ENCODE results near the gene SLC49A3. TPM values are rescaled to one million over a fixed set of nuclear protein-coding genes. Genes with fewer than 3 reads are reported as not detected.

The SLC49A3 gene
- polyA plus RNA-seq, 1 donor from 2014 or later: not detected

- Histone ChIP-seq H3K27ac (ENCODE audit: low read length) (no peak overlapping the region), H3K4me3 (ENCODE audit: low read length) (no peak overlapping the region), H3K27me3 (ENCODE audit: insufficient read depth, low read depth, low read length) (no peaks in the 10 kb centered on the region), H3F3A (ENCODE audit: insufficient read depth, low read length, poor library complexity, severe bottlenecking) (no peaks in the 10 kb centered on the region), H3K79me2 (replicated peaks; ENCODE audit: insufficient read depth, low read length) (no peaks in the 10 kb centered on the region), H3K9ac (ENCODE audit: low read length) (no peak overlapping the region), H3K4me2 (ENCODE audit: low read length) (no peak overlapping the region), H3K9me3 (ENCODE audit: low read length) (no peaks in the 10 kb centered on the region), H3K36me3 (ENCODE audit: insufficient read depth, low read length) (no peaks in the 10 kb centered on the region), H3K9me2 (ENCODE audit: insufficient read depth, low read length) (no peaks in the 10 kb centered on the region), H2AFZ (ENCODE audit: low read depth, low read length) (no peak overlapping the region), H4K20me1 (ENCODE audit: insufficient read depth) (no peaks in the 10 kb centered on the region)
- TF ChIP-seq POLR2AphosphoS5 (IDR thresholded peaks at IDR 0.05) (no peak), REST (IDR thresholded peaks at IDR 0.05; ENCODE audit: borderline replicate concordance) (no peak), EP300 (conservative IDR thresholded peaks at IDR 0.05; ENCODE audit: poor library complexity, severe bottlenecking) (no peak), EZH2 (IDR thresholded peaks at IDR 0.05; ENCODE audit: borderline replicate concordance, insufficient read depth, low read length, poor library complexity, severe bottlenecking) (no peak), TAF1 (IDR thresholded peaks at IDR 0.05; ENCODE audit: low read depth) (no peak), RAD21 (conservative IDR thresholded peaks at IDR 0.05) (no peak), MXI1 (conservative IDR thresholded peaks at IDR 0.05; ENCODE audit: poor library complexity, severe bottlenecking) (no peak), SMC3 (conservative IDR thresholded peaks at IDR 0.05; ENCODE audit: poor library complexity) (no peak), CTCF (IDR thresholded peaks at IDR 0.05; ENCODE audit: poor library complexity, severe bottlenecking) (no peak)
Measured at GRCh38 chr4:661881-662761, 26.8 kb downstream of the SLC49A3 start.

DNA sequence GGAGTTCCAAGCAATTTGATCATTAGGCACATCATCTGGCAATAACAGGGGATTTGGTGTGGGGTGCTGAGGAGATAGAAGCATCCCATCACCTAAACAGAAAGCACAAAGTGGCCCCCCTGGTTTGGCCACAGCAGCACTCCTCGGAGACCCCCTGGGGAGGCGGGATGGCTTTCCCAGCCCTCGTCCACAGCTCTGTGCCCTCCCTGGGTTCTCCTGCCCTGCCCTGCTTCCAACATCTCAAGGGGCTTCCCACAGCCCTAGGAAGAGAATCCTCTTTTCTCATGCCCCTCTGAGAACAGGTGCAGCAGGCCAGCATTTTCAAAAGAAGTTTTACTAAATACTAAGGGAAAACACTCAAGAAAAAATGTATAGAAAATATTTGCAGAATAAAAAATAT is 27.7 kb downstream of the SLC49A3 start:
- Histone ChIP-seq H3K4me2 (ENCODE audit: low read length) (no peak overlapping the region), H3K9me2 (ENCODE audit: insufficient read depth, low read length) (no peaks in the 10 kb centered on the region), H3K27ac (ENCODE audit: low read length) (no peak overlapping the region), H4K20me1 (ENCODE audit: insufficient read depth) (no peaks in the 10 kb centered on the region), H3K27me3 (ENCODE audit: insufficient read depth, low read depth, low read length) (no peaks in the 10 kb centered on the region), H3K4me3 (ENCODE audit: low read length) (no peak overlapping the region), H3F3A (ENCODE audit: insufficient read depth, low read length, poor library complexity, severe bottlenecking) (no peaks in the 10 kb centered on the region), H3K9me3 (ENCODE audit: low read length) (no peaks in the 10 kb centered on the region), H3K9ac (ENCODE audit: low read length) (no peak overlapping the region), H2AFZ (ENCODE audit: low read depth, low read length) (no peak overlapping the region), H3K79me2 (replicated peaks; ENCODE audit: insufficient read depth, low read length) (no peaks in the 10 kb centered on the region), H3K36me3 (ENCODE audit: insufficient read depth, low read length) (no peaks in the 10 kb centered on the region)
- TF ChIP-seq REST (IDR thresholded peaks at IDR 0.05; ENCODE audit: borderline replicate concordance): no peak
- TF ChIP-seq RAD21 (conservative IDR thresholded peaks at IDR 0.05): no peak
- no peak for TF ChIP-seq MXI1 (conservative IDR thresholded peaks at IDR 0.05; ENCODE audit: poor library complexity, severe bottlenecking)
- no peak for TF ChIP-seq POLR2AphosphoS5 (IDR thresholded peaks at IDR 0.05)
- TF ChIP-seq CTCF (IDR thresholded peaks at IDR 0.05; ENCODE audit: poor library complexity, severe bottlenecking): no peak
- no peak for TF ChIP-seq EZH2 (IDR thresholded peaks at IDR 0.05; ENCODE audit: borderline replicate concordance, insufficient read depth, low read length, poor library complexity, severe bottlenecking)
- TF ChIP-seq TAF1 (IDR thresholded peaks at IDR 0.05; ENCODE audit: low read depth): no peak
- no peak for TF ChIP-seq EP300 (conservative IDR thresholded peaks at IDR 0.05; ENCODE audit: poor library complexity, severe bottlenecking)
- TF ChIP-seq SMC3 (conservative IDR thresholded peaks at IDR 0.05; ENCODE audit: poor library complexity): no peak

Measured in neural cell (in vitro differentiated cells).